ENCODE data around the gene SPDYE17.
"Not testable (repeated sequence)": the region's sequence is repeated elsewhere in the genome, so short reads cannot be mapped to it uniquely, and the experiment has no call there.

- not testable (repeated sequence) for TF ChIP-seq TAF1 (IDR thresholded peaks at IDR 0.05; ENCODE audit: low read depth); CTCF (IDR thresholded peaks at IDR 0.05; ENCODE audit: poor library complexity, severe bottlenecking); EP300 (conservative IDR thresholded peaks at IDR 0.05; ENCODE audit: poor library complexity, severe bottlenecking); SMC3 (conservative IDR thresholded peaks at IDR 0.05; ENCODE audit: poor library complexity)
Measured at GRCh38 chr7:77003241-77003640, 28.9 kb downstream of the SPDYE17 start.
